T-helper 2 cell treated with Interferon-gamma antibody and Interleukin-4, amounts not matched to agents 5 μg/mL and 100 μg/mL, for 36 hours (primary cell): ENCODE results near the gene SDC3.

Experiments used
- DNase-seq: peaks from one replicate; pipeline ENCODE4 v3.0.0; 2021; ENCODE audit warnings: low spot score
- H3K27ac Mint-ChIP-seq: one replicate; pipeline ENCODE4 v1.8.0; 2021; ENCODE audit warnings: mild to moderate bottlenecking, mixed read lengths
- H3K27me3 Mint-ChIP-seq: one replicate; pipeline ENCODE4 v1.8.0; 2021; ENCODE audit warnings: low read depth, mixed read lengths
- H3K36me3 Mint-ChIP-seq: one replicate; pipeline ENCODE4 v1.8.0; 2021; ENCODE audit warnings: low read depth, mixed read lengths
- H3K4me1 Mint-ChIP-seq: one replicate; pipeline ENCODE4 v1.8.0; 2021; ENCODE audit warnings: low read depth, mixed read lengths
- H3K4me3 Mint-ChIP-seq: one replicate; pipeline ENCODE4 v1.8.0; 2022; ENCODE audit warnings: mild to moderate bottlenecking, moderate library complexity, mixed read lengths
- H3K9me3 Mint-ChIP-seq: one replicate; pipeline ENCODE4 v1.8.0; 2021; ENCODE audit warnings: mixed read lengths

SDC3 gene

GRCh38 chr1:30904962-30905335, 3.6 kb downstream of the SDC3 start:
- Mint-ChIP-seq H3K9me3 (no peaks in the 10 kb centered on the region), H3K36me3 (no peaks in the 10 kb centered on the region), H3K4me1 (peaks cover 5% of the 10 kb centered on the region), H3K27me3 (peaks cover 47% of the 10 kb centered on the region), H3K27ac (no peak overlapping the region), H3K4me3 (no peak overlapping the region)
- no peak for DNase-seq

DNA sequence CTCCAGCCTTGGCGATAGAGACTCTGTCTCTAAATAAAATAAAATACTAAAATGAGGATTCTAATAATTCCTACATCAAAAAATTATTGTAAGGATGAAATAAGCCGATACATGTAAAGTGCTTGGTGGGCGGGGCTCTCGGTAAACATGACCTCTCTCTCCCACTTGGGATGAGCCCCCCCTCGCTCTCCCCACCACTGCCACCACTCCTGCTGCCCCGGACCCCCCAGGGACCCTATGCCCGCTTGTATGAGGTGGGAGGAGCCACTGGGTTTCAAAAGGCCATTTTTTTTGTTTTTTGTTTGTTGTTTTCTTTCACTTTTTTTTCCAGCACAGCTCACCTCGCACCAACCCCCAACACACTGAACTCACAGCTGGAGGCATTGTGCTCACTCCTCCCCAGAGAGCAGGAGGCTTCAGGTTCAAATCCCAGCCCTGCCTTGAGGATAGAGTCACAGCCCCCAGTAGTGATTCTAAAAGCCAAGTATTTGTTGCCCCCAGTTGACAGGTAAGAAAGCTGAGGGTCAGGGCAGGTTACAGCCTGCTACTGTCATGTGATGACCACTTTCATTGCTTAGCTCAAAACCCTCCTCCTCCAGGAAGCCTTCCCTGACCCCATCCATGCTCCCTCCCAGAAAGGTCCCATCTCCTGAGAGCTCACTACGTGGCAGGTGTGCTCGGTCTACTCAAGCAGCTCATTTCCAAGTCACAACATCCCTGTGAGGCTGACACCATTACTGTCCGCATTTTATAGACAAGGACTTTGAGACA, 4.2 kb downstream of the SDC3 start:
- DNase-seq, result no peak
- H3K4me1 Mint-ChIP-seq, result peaks cover 2% of the 10 kb centered on the region
- no peak overlapping the region for H3K4me3 Mint-ChIP-seq
- no peak overlapping the region for H3K27ac Mint-ChIP-seq
- H3K27me3 Mint-ChIP-seq, result peaks cover 41% of the 10 kb centered on the region
- no peaks in the 10 kb centered on the region for H3K9me3 Mint-ChIP-seq
- H3K36me3 Mint-ChIP-seq, result no peaks in the 10 kb centered on the region

GRCh38 chr1:30903343-30904034, 5.1 kb downstream of the SDC3 start:
- Mint-ChIP-seq H3K4me1 (no peaks in the 10 kb centered on the region), H3K36me3 (no peaks in the 10 kb centered on the region), H3K27me3 (peaks cover 36% of the 10 kb centered on the region), H3K4me3 (no peak overlapping the region), H3K27ac (no peak overlapping the region), H3K9me3 (no peaks in the 10 kb centered on the region)
- no peak for DNase-seq

DNA sequence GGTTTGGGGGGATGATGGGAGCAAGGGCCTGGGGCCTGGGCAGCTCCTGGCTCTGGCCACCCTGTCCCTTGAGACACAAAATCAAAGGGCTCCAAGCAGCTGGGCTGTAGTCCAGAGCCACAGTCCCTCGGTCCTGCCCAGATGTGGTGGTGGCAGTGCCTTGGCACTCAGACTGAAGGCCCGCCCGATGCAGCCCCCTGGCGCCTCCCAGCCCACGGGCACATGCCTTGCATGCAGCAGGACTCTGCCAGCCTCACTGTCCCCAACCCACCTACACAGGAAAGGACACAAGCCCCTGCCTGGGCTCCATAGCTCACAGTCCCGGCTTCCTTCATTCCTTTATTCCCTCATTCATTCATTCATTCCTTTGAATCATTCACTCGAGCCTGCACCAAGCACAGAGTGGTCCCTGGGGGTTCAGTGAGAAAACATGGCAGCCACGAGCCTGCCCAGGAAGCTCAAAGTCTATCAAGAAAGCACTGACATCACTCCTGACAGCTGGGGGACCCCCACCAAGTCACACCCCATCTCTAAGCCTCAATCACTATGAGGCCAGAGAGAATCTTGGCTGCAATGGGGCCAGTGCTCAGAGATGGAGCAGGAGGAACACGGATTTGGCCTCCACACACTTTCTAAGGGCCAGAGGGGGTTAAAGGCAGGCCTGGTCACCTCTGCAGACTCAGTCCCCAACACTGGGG, 5.8 kb downstream of the SDC3 start:
- no peaks in the 10 kb centered on the region for H3K36me3 Mint-ChIP-seq
- H3K4me1 Mint-ChIP-seq, result no peaks in the 10 kb centered on the region
- no peak overlapping the region for H3K4me3 Mint-ChIP-seq
- no peak for DNase-seq
- H3K27me3 Mint-ChIP-seq, result peaks cover 35% of the 10 kb centered on the region
- H3K9me3 Mint-ChIP-seq, result no peaks in the 10 kb centered on the region
- no peak overlapping the region for H3K27ac Mint-ChIP-seq

DNA sequence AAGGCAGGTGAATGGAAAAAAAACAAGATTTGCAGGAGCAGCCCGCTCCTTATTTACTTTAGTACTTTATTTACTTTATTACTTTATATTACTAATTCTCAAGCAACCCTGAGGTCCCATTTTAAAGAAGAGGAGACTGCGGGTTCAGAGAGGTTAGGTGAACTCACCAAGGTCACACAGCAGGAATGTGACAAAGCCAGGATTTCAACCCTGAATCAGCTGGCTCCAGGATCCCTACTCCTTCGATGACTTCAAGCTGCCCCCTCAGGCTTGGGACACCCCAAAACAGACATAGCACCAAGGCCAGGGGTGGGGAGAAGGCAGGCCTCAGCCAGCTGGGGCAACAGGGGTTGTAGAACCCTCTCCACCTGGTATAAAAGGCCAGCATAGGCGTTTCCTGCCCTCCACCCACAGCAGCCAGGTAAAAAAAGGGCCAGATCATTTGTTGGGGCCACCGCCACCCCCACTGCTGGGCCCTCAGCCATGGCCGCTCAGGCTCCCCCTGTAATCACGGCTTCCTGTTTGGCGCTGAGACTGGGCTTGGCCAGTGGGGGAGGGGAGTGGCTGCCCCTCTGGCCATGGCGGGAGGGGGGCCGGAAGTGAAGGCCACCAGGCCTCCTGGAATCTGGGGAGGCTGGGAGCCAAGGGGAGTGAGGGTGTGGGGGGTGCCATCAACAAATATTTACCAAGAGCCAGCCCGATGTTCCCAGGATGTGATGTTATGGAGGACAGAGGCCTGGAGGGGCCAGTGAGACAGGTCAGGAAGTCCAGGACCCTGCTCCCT, 6.6 kb downstream of the SDC3 start:
- Mint-ChIP-seq H3K27ac (no peak overlapping the region), H3K9me3 (no peaks in the 10 kb centered on the region), H3K4me3 (no peak overlapping the region), H3K27me3 (peaks cover 28% of the 10 kb centered on the region), H3K36me3 (no peaks in the 10 kb centered on the region), H3K4me1 (no peaks in the 10 kb centered on the region)
- DNase-seq, result no peak

GRCh38 chr1:30900931-30901560, 7.5 kb downstream of the SDC3 start:
- no peak overlapping the region for H3K27ac Mint-ChIP-seq
- no peaks in the 10 kb centered on the region for H3K4me1 Mint-ChIP-seq
- H3K27me3 Mint-ChIP-seq, result peaks cover 24% of the 10 kb centered on the region
- no peaks in the 10 kb centered on the region for H3K9me3 Mint-ChIP-seq
- no peaks in the 10 kb centered on the region for H3K36me3 Mint-ChIP-seq
- DNase-seq, result no peak
- no peak overlapping the region for H3K4me3 Mint-ChIP-seq

GRCh38 chr1:30900486-30900885, 8.1 kb downstream of the SDC3 start:
- Mint-ChIP-seq H3K27ac (no peak overlapping the region), H3K4me3 (no peak overlapping the region), H3K27me3 (peaks cover 18% of the 10 kb centered on the region), H3K9me3 (no peaks in the 10 kb centered on the region), H3K36me3 (no peaks in the 10 kb centered on the region), H3K4me1 (no peaks in the 10 kb centered on the region)
- no peak for DNase-seq

GRCh38 chr1:30899577-30900389, 8.8 kb downstream of the SDC3 start:
- peaks cover 15% of the 10 kb centered on the region for H3K27me3 Mint-ChIP-seq
- no peak for DNase-seq
- H3K4me3 Mint-ChIP-seq, result no peak overlapping the region
- no peak overlapping the region for H3K27ac Mint-ChIP-seq
- H3K9me3 Mint-ChIP-seq, result no peaks in the 10 kb centered on the region
- no peaks in the 10 kb centered on the region for H3K4me1 Mint-ChIP-seq
- H3K36me3 Mint-ChIP-seq, result no peaks in the 10 kb centered on the region

DNA sequence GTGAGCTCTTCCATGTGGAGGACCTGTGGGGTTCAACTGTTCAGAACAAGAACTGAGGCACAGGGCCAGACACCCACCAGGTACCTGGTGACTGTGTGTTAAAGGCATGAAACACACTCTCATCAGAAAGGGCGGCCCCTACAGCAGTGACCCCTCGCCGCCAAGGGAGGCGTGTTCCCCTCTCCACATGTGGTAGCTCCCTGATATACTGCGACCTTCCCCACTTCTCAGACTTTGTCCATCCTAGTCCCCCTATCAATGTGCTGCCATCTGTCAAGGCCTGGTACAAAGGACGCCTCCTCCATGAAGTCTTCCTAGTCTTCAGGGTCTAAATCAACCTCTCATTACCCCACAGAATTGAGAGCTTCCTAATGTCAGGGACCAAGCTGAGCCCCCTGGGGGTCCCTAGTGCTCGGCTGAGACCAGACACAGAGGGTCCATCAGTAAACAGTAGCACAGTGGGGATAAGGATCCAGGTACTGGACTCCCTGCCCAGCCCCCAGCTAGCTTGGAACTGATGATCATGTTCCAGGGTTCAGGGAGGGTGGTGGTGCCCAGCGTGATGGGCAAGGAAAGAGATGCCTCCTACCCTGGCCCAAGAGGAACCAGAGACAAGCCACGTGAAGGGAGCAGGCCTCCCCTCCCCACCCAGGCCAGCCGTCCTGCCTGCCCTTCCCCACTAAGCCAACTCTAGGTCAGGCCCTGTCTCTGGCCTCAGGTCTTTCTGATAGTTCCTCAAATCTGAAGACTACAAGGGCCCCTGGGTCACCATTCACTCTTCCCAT, 10.3 kb downstream of the SDC3 start:
- H3K36me3 Mint-ChIP-seq, result no peaks in the 10 kb centered on the region
- H3K27me3 Mint-ChIP-seq, result peaks cover 6% of the 10 kb centered on the region
- H3K9me3 Mint-ChIP-seq, result no peaks in the 10 kb centered on the region
- DNase-seq, result no peak
- H3K27ac Mint-ChIP-seq, result no peak overlapping the region
- H3K4me3 Mint-ChIP-seq, result no peak overlapping the region
- no peaks in the 10 kb centered on the region for H3K4me1 Mint-ChIP-seq

DNA sequence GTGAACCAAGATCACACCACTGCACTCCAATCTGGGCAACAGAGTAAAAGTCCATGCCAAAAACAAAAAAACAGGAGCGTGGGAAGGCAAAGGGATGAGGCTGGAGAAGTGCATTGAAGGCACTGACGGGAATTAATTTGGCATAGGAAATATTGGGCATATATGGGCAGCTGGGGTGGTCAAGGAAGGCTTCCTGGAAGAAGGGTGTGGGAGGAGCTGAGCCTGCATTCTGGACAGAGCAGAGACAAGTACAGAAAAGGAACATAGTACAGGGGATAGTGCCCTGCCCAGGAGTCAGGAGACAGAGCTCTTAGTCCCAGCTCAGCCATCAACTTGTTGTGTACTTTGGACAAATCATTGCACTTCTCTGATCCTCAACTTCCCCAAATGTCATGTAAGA, 11.7 kb downstream of the SDC3 start:
- Mint-ChIP-seq H3K9me3 (no peaks in the 10 kb centered on the region), H3K27me3 (peaks cover 4% of the 10 kb centered on the region), H3K36me3 (no peaks in the 10 kb centered on the region), H3K4me1 (no peaks in the 10 kb centered on the region), H3K27ac (no peak overlapping the region), H3K4me3 (no peak overlapping the region)
- DNase-seq, result no peak

DNA sequence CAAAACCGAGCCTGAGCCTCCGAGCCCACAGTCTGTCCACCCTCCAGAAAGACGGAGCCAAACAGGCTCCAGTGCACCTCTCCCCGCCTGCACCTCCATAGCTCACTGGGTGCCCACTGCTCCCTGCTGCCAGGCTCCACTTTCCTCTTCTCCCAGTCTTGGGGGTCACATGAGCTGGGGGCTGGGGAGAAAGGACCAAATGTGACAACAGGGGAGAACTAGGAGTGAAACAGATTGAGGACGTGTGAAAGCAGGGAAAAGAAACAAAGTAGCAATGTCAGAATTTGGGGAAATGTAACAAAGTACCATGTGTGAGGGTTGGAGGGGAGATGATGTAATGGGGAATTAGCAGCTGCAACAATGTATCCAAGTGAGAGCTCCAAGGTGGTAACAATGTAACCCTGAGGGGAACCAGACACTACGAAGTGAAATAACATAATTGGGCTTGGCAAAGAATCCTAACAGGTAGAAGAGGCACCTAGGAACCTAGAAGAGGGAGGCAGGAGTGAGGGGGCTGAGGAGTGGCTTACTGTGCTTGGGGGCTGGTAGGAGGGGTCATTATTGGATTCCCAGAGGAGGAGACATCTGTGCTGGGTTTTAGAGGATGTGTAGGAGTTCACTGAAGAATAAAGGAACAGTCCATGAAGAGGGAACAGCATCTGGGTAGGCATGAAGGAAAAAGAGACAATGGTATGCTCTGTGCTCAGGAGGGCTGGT, 12.5 kb downstream of the SDC3 start:
- Mint-ChIP-seq H3K4me1 (no peaks in the 10 kb centered on the region), H3K27ac (no peak overlapping the region), H3K9me3 (no peaks in the 10 kb centered on the region), H3K36me3 (no peaks in the 10 kb centered on the region), H3K4me3 (no peak overlapping the region), H3K27me3 (peaks cover 4% of the 10 kb centered on the region)
- no peak for DNase-seq

- no peaks in the 10 kb centered on the region for H3K36me3 Mint-ChIP-seq
- H3K27me3 Mint-ChIP-seq, result peaks cover 4% of the 10 kb centered on the region
- DNase-seq, result no peak
- no peaks in the 10 kb centered on the region for H3K4me1 Mint-ChIP-seq
- no peak overlapping the region for H3K27ac Mint-ChIP-seq
- no peak overlapping the region for H3K4me3 Mint-ChIP-seq
- H3K9me3 Mint-ChIP-seq, result no peaks in the 10 kb centered on the region
These were observed 13.1 kb downstream of the SDC3 start for GRCh38 chr1:30895382-30895943.
